SK-N-SH (cell line): ENCODE measurements around the gene CADM1.

ENCODE experiments used
- CTCF ChIP-seq: fragments of 200-600 bp; sonication (generic); IDR thresholded peaks from 2 replicates; pipeline ENCODE4 v1.6.1; 2017; ENCODE audit warnings: antibody characterized with exemption, mild to moderate bottlenecking, moderate library complexity
- EP300 ChIP-seq, 2 experiments: IDR thresholded peaks; 2 replicates each; pipeline versions ENCODE4 v1.4.0 to v1.6.1; 2012; ENCODE audit warnings: borderline replicate concordance in 1 of 2, low read depth in 1 of 2, low read length in 1 of 2
- FOXJ3 ChIP-seq: sonication (generic); formaldehyde crosslinking; IDR thresholded peaks from 2 replicates; pipeline ENCODE4 v1.5.1; 2020; ENCODE audit warnings: mild to moderate bottlenecking, missing genetic modification reagents
- MAX ChIP-seq: IDR thresholded peaks from 2 replicates; pipeline ENCODE4 v1.4.0; 2012; ENCODE audit warnings: low read depth
- POLR2AphosphoS5 ChIP-seq: IDR thresholded peaks from 2 replicates; pipeline ENCODE4 v1.6.1; 2012; ENCODE audit warnings: low read depth, low read length
- TEAD4 ChIP-seq: IDR thresholded peaks from 2 replicates; pipeline ENCODE4 v1.4.0; 2012; ENCODE audit warnings: mild to moderate bottlenecking, borderline replicate concordance; ENCODE audit not compliant: insufficient read depth
- YY1 ChIP-seq: IDR thresholded peaks from 2 replicates; pipeline ENCODE4 v1.4.0; 2012; ENCODE audit warnings: low read depth, mild to moderate bottlenecking

- no peak for TF ChIP-seq CTCF
- no peak for TF ChIP-seq FOXJ3 (CRISPR knock-in tag)
- TF ChIP-seq YY1 = no peak
- no peak for TF ChIP-seq POLR2AphosphoS5
- TF ChIP-seq MAX = no peak
- no peak for TF ChIP-seq EP300 (IDR thresholded peaks at IDR 0.05; ENCODE audit: borderline replicate concordance in 1 of 2, low read depth in 1 of 2, low read length in 1 of 2)
- no peak for TF ChIP-seq TEAD4
These were observed 113.8 kb downstream of the CADM1 start for GRCh38 chr11:115390441-115390840.
